HepG2 (cell line): ENCODE results near the gene PREX1. TPM values are rescaled to one million over a fixed set of nuclear protein-coding genes. Genes with fewer than 3 reads are reported as not detected.
A peak's percentile ranks its signal among the peaks of the same experiment; 100 is the strongest.

Source experiments
- CAMTA2 ChIP-seq: sonication (generic); formaldehyde crosslinking; IDR thresholded peaks from 2 replicates; pipeline ENCODE4 v1.4.0; 2020; ENCODE audit warnings: mild to moderate bottlenecking, missing genetic modification reagents, borderline replicate concordance
- CENPT ChIP-seq: sonication (generic); formaldehyde crosslinking; IDR thresholded peaks from 2 replicates; pipeline ENCODE4 v1.8.0; 2022; ENCODE audit warnings: low read depth, mild to moderate bottlenecking, moderate library complexity, missing genetic modification reagents
- HNF4A ChIP-seq: sonication (generic); formaldehyde crosslinking; IDR thresholded peaks from 2 replicates; pipeline ENCODE4 v1.4.0; 2020; ENCODE audit warnings: missing genetic modification reagents
- IRX3 ChIP-seq: sonication (generic); formaldehyde crosslinking; IDR thresholded peaks from 2 replicates; pipeline ENCODE4 v1.8.1; 2023; ENCODE audit warnings: mild to moderate bottlenecking, low read depth, missing genetic modification reagents, borderline replicate concordance
- ONECUT2 ChIP-seq: sonication (generic); formaldehyde crosslinking; IDR thresholded peaks from 2 replicates; pipeline ENCODE4 v1.4.0; 2020; ENCODE audit warnings: missing genetic modification reagents
- PCBP1 ChIP-seq: fragments of 200-400 bp; formaldehyde crosslinking; IDR thresholded peaks from 2 replicates; pipeline ENCODE4 v1.6.1; 2017; ENCODE audit warnings: mild to moderate bottlenecking, low read depth, low read length, borderline replicate concordance
- RBM39 ChIP-seq: fragments of 200-400 bp; formaldehyde crosslinking; IDR thresholded peaks from one replicate; pipeline ENCODE4 v1.6.1; 2018; ENCODE audit warnings: antibody characterized with exemption, mild to moderate bottlenecking, low read depth, low read length; ENCODE audit not compliant: poor library complexity, severe bottlenecking
- SMC3 ChIP-seq: IDR thresholded peaks from 2 replicates; pipeline ENCODE4 v1.6.1; 2011; ENCODE audit warnings: low read length, improper control_type of control experiment
- SOX6 ChIP-seq, 2 experiments: fragments of 450-650 bp in 1 of 2; sonication (generic) in 1 of 2; formaldehyde crosslinking in 1 of 2; IDR thresholded peaks; 2 replicates each; pipeline versions ENCODE4 v1.4.0 to v1.6.1; 2017 to 2020; ENCODE audit warnings: antibody characterized with exemption in 1 of 2, mild to moderate bottlenecking in 1 of 2, missing genetic modification reagents in 1 of 2
- THAP11 ChIP-seq: IDR thresholded peaks from 2 replicates; pipeline ENCODE4 v1.6.1; 2016; ENCODE audit warnings: missing biosample characterization, missing genetic modification reagents
- ZFP36L2 ChIP-seq: sonication (generic); formaldehyde crosslinking; IDR thresholded peaks from 2 replicates; pipeline ENCODE4 v1.4.0; 2020; ENCODE audit warnings: missing genetic modification reagents
- ZKSCAN5 ChIP-seq: sonication (generic); formaldehyde crosslinking; IDR thresholded peaks from 2 replicates; pipeline ENCODE4 v1.5.1; 2020; ENCODE audit warnings: mild to moderate bottlenecking, missing genetic modification reagents
- ZNF121 ChIP-seq: sonication (generic); formaldehyde crosslinking; IDR thresholded peaks from 2 replicates; pipeline ENCODE4 v1.5.0; 2020; ENCODE audit warnings: mild to moderate bottlenecking, missing genetic modification reagents
- ZNF333 ChIP-seq: sonication (generic); formaldehyde crosslinking; IDR thresholded peaks from 2 replicates; pipeline ENCODE4 v1.4.0; 2020; ENCODE audit warnings: mild to moderate bottlenecking, missing genetic modification reagents, borderline replicate concordance
- ZNF670 ChIP-seq: sonication (generic); formaldehyde crosslinking; IDR thresholded peaks from 2 replicates; pipeline ENCODE4 v1.8.0; 2022; ENCODE audit warnings: mild to moderate bottlenecking, missing genetic modification reagents, borderline replicate concordance
- ZNF672 ChIP-seq: sonication (generic); formaldehyde crosslinking; IDR thresholded peaks from 2 replicates; pipeline ENCODE4 v1.8.1; 2022; ENCODE audit warnings: missing genetic modification reagents
- ZNF773 ChIP-seq: sonication (generic); formaldehyde crosslinking; IDR thresholded peaks from 2 replicates; pipeline ENCODE4 v1.4.0; 2020; ENCODE audit warnings: missing genetic modification reagents, borderline replicate concordance
- ZNF883 ChIP-seq: sonication (generic); formaldehyde crosslinking; IDR thresholded peaks from 2 replicates; pipeline ENCODE4 v1.5.1; 2020; ENCODE audit warnings: mild to moderate bottlenecking, missing genetic modification reagents; ENCODE audit errors: not compliant biosample characterization
- polyA plus RNA-seq, 8 experiments: library from polyadenylated mRNA; depleted of rRNA in 3 of 8; stranded (reverse) in 7 of 8; unstranded in 1 of 8; fragments of >200 nt; fragmentation: Illumina TruSeq in 4 of 8; extraction: Trizol in 4 of 8; gene quantifications; 2 replicates each; pipeline versions ENCODE4 v1.2.1 to v1.2.3, GENCODE V29; 2011 to 2016; ENCODE audit warnings: low read depth in 4 of 8, missing spikeins in 1 of 8, mixed read lengths in 1 of 8; ENCODE audit not compliant: insufficient read depth in 1 of 8
- total RNA-seq, 5 experiments: library from RNA; depleted of rRNA; stranded (reverse); fragments of >200 nt; fragmentation: Illumina TruSeq; extraction: Trizol; gene quantifications; 2 replicates each; pipeline ENCODE4 v1.2.3, GENCODE V29; 2016; ENCODE audit warnings: low read depth in 1 of 5
- TF ChIP-seq, protein P1 (sequence below): sonication (generic); formaldehyde crosslinking; conservative IDR thresholded peaks from 2 replicates; pipeline ENCODE4 v1.4.0; 2020; ENCODE audit warnings: missing genetic modification reagents
- TF ChIP-seq, protein P2 (sequence below): sonication (generic); formaldehyde crosslinking; IDR thresholded peaks from 2 replicates; pipeline ENCODE4 v1.5.1; 2020; ENCODE audit warnings: missing genetic modification reagents, mild to moderate bottlenecking, borderline replicate concordance
- TF ChIP-seq, protein P3 (sequence below): sonication (generic); formaldehyde crosslinking; IDR thresholded peaks from 2 replicates; pipeline ENCODE4 v1.5.1; 2020; ENCODE audit warnings: missing genetic modification reagents, mild to moderate bottlenecking, borderline replicate concordance
- TF ChIP-seq, protein P4 (sequence below): sonication (generic); formaldehyde crosslinking; IDR thresholded peaks from 2 replicates; pipeline ENCODE4 v1.4.0; 2020; ENCODE audit warnings: mild to moderate bottlenecking, low read depth, missing genetic modification reagents

The PREX1 gene
- total and polyA plus RNA-seq, 2 of the 13 experiments (the other 11 are each of a cell fraction or from before 2014, with no cell fraction given): 0.02 to 0.04 TPM

DNA sequence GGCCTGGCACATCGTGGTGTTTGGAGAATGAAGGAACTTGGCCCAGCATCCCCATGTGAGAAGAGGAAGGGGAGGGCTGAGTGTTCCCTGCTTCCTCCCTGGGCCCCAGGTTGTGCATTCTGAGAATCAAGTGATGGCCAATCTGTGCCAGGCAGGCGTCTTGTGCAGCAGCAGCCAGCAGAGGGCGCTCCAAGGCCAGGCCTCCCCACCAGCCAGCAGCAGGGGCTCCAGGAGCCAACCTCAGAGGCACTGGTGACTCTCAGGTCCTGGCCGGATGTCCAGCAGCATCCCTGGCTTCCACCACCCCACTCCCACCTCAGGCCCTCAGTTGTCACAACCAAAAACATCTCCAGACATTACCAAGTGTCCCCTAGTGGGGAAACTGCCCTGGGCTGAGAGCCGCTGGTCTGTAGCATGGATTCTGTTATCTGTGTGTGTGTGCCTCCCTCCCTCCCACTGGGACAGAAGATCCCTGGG, 192.0 kb downstream of the PREX1 start (continued):
- TF ChIP-seq, protein P1, sequence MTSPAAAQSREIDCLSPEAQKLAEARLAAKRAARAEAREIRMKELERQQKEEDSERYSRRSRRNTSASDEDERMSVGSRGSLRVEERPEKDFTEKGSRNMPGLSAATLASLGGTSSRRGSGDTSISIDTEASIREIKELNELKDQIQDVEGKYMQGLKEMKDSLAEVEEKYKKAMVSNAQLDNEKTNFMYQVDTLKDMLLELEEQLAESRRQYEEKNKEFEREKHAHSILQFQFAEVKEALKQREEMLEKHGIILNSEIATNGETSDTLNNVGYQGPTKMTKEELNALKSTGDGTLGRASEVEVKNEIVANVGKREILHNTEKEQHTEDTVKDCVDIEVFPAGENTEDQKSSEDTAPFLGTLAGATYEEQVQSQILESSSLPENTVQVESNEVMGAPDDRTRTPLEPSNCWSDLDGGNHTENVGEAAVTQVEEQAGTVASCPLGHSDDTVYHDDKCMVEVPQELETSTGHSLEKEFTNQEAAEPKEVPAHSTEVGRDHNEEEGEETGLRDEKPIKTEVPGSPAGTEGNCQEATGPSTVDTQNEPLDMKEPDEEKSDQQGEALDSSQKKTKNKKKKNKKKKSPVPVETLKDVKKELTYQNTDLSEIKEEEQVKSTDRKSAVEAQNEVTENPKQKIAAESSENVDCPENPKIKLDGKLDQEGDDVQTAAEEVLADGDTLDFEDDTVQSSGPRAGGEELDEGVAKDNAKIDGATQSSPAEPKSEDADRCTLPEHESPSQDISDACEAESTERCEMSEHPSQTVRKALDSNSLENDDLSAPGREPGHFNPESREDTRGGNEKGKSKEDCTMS: no peak
- TF ChIP-seq ZNF672 (CRISPR knock-in tag) (no peak), ZFP36L2 (CRISPR knock-in tag) (no peak), ZNF333 (CRISPR knock-in tag) (0 out of 2 replicates have a peak, but pooled peaks have one; percentile 53), THAP11 (CRISPR knock-in tag) (0 out of 2 replicates have a peak, but pooled peaks have one; percentile 19), IRX3 (CRISPR knock-in tag) (no peak), SMC3 (peak; percentile 43; the same call in 1 of the 2 replicates), ONECUT2 (CRISPR knock-in tag) (no peak), ZNF121 (CRISPR knock-in tag) (no peak), ZKSCAN5 (CRISPR knock-in tag) (no peak), HNF4A (no peak), ZNF883 (CRISPR knock-in tag) (no peak), SOX6 (IDR thresholded peaks at IDR 0.05) (no peak), SOX6 (CRISPR knock-in tag; IDR thresholded peaks at IDR 0.05) (0 out of 2 replicates have a peak, but pooled peaks have one; percentile 12), ZNF670 (no peak), CENPT (CRISPR knock-in tag) (no peak), PCBP1 (0 out of 2 replicates have a peak, but pooled peaks have one; percentile 45), CAMTA2 (CRISPR knock-in tag) (no peak), ZNF773 (0 out of 2 replicates have a peak, but pooled peaks have one; percentile 38), RBM39 (no peak)
- TF ChIP-seq, protein P2, sequence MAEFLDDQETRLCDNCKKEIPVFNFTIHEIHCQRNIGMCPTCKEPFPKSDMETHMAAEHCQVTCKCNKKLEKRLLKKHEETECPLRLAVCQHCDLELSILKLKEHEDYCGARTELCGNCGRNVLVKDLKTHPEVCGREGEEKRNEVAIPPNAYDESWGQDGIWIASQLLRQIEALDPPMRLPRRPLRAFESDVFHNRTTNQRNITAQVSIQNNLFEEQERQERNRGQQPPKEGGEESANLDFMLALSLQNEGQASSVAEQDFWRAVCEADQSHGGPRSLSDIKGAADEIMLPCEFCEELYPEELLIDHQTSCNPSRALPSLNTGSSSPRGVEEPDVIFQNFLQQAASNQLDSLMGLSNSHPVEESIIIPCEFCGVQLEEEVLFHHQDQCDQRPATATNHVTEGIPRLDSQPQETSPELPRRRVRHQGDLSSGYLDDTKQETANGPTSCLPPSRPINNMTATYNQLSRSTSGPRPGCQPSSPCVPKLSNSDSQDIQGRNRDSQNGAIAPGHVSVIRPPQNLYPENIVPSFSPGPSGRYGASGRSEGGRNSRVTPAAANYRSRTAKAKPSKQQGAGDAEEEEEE (CRISPR knock-in tag): no peak
- TF ChIP-seq, protein P3, sequence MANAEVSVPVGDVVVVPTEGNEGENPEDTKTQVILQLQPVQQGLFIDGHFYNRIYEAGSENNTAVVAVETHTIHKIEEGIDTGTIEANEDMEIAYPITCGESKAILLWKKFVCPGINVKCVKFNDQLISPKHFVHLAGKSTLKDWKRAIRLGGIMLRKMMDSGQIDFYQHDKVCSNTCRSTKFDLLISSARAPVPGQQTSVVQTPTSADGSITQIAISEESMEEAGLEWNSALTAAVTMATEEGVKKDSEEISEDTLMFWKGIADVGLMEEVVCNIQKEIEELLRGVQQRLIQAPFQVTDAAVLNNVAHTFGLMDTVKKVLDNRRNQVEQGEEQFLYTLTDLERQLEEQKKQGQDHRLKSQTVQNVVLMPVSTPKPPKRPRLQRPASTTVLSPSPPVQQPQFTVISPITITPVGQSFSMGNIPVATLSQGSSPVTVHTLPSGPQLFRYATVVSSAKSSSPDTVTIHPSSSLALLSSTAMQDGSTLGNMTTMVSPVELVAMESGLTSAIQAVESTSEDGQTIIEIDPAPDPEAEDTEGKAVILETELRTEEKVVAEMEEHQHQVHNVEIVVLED: no peak
- TF ChIP-seq, protein P4, sequence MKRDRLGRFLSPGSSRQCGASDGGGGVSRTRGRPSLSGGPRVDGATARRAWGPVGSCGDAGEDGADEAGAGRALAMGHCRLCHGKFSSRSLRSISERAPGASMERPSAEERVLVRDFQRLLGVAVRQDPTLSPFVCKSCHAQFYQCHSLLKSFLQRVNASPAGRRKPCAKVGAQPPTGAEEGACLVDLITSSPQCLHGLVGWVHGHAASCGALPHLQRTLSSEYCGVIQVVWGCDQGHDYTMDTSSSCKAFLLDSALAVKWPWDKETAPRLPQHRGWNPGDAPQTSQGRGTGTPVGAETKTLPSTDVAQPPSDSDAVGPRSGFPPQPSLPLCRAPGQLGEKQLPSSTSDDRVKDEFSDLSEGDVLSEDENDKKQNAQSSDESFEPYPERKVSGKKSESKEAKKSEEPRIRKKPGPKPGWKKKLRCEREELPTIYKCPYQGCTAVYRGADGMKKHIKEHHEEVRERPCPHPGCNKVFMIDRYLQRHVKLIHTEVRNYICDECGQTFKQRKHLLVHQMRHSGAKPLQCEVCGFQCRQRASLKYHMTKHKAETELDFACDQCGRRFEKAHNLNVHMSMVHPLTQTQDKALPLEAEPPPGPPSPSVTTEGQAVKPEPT (CRISPR knock-in tag): no peak
